Stomach (tissue), 4 donors: ENCODE results near the gene SLC22A2.

Source experiments
- CTCF ChIP-seq, 7 experiments: fragments of 450-650 bp in 4 of 7; fragments of 200-600 bp in 3 of 7; sonication (generic) in 3 of 7; IDR thresholded peaks; one replicate each; pipeline ENCODE4 v1.5.1; 2016 to 2019; ENCODE audit warnings: antibody characterized with exemption in 7 of 7, control low read depth in 2 of 7, mild to moderate bottlenecking in 1 of 7
- EP300 ChIP-seq: sonication (generic); formaldehyde crosslinking; IDR thresholded peaks from one replicate; pipeline ENCODE4 v1.6.1; 2017; ENCODE audit warnings: antibody characterized with exemption
- POLR2A ChIP-seq, 4 donors: fragments of 450-650 bp; IDR thresholded peaks; one replicate each; pipeline ENCODE4 v1.6.1; 2016; ENCODE audit warnings: antibody characterized with exemption in 4 of 4, control low read depth in 2 of 4, mild to moderate bottlenecking in 1 of 4, moderate library complexity in 1 of 4
- POLR2AphosphoS5 ChIP-seq, 3 donors: sonication (generic); formaldehyde crosslinking; IDR thresholded peaks; one replicate each; pipeline ENCODE4 v1.6.1; 2016; ENCODE audit warnings: antibody characterized with exemption in 3 of 3

- TF ChIP-seq CTCF (IDR thresholded peaks at IDR 0.05) (no peak), EP300 (no peak), POLR2A (IDR thresholded peaks at IDR 0.05) (no peak), POLR2AphosphoS5 (IDR thresholded peaks at IDR 0.05) (no peak)
Observed at GRCh38 chr6:160218810-160219209, 39.8 kb downstream of the SLC22A2 start.
